OCI-LY3 (cell line): ENCODE measurements around the gene LLPH.

ENCODE experiments used
- EZH2phosphoT487 ChIP-seq: fragments of 200-600 bp; shearing (Covaris generic); IDR thresholded peaks from 2 replicates; pipeline ENCODE4 v1.6.1; 2018; ENCODE audit warnings: antibody characterized with exemption, mixed run types, low read depth
- TF ChIP-seq, protein P1 (sequence below): fragments of 200-600, 300-600 bp; sonication (generic); IDR thresholded peaks from 2 replicates; pipeline ENCODE4 v1.5.1; 2014; ENCODE audit warnings: antibody characterized with exemption, low read length, low read depth

DNA sequence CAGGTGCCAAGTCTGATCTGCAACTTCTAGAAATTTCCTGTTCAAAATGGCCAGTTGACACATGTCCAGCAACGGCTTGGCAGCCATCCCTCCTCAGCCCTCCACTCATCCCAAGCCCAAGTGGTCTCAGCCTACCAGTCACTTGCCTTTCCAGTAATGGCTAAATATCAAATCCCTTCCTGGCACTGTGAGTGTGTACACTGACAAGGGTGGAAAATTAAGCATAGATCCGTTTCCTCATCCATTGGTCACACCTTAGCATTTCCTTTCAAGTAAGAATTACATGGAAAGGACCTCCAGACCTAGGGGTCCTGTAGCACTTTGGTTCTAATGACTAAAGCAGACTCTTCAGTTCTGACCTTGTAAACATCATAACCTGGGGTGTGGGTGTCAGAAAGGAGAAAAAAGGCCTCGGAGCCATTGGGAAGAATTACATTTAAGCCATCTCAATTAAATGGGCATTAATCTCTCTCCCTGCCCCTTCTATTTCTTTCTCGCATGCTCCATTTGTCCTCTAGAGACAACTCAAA, 15.4 kb downstream of the LLPH start:
- TF ChIP-seq, protein P1, sequence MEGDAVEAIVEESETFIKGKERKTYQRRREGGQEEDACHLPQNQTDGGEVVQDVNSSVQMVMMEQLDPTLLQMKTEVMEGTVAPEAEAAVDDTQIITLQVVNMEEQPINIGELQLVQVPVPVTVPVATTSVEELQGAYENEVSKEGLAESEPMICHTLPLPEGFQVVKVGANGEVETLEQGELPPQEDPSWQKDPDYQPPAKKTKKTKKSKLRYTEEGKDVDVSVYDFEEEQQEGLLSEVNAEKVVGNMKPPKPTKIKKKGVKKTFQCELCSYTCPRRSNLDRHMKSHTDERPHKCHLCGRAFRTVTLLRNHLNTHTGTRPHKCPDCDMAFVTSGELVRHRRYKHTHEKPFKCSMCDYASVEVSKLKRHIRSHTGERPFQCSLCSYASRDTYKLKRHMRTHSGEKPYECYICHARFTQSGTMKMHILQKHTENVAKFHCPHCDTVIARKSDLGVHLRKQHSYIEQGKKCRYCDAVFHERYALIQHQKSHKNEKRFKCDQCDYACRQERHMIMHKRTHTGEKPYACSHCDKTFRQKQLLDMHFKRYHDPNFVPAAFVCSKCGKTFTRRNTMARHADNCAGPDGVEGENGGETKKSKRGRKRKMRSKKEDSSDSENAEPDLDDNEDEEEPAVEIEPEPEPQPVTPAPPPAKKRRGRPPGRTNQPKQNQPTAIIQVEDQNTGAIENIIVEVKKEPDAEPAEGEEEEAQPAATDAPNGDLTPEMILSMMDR, result no peak
- no peak for TF ChIP-seq EZH2phosphoT487
